Aorta (tissue), 5 donors: ENCODE measurements around the gene CAPN3. TPM values are rescaled to one million over a fixed set of nuclear protein-coding genes. Genes with fewer than 3 reads are reported as not detected.

Source experiments
- ATAC-seq: fragments of 200-7000 bp; cut with Tn5 transposase; one replicate; pipeline ENCODE4 v1.9.1; 2022; ENCODE audit warnings: moderate library complexity; ENCODE audit not compliant: low FRiP score
- DNase-seq, 2 donors: peaks; one replicate each; pipeline ENCODE4 v3.0.0-alpha.2; 2020
- H3K27ac ChIP-seq, 2 donors: one replicate each; pipeline ENCODE4 v1.5.1; 2013; ENCODE audit warnings: low read length in 2 of 2, mild to moderate bottlenecking in 2 of 2, moderate library complexity in 2 of 2, control low read depth in 1 of 2, inconsistent platforms in 1 of 2, low read depth in 1 of 2
- H3K27me3 ChIP-seq, 2 donors: one replicate each; pipeline ENCODE4 v1.6.1; 2013; ENCODE audit warnings: control low read depth in 1 of 2, low read length in 1 of 2, mild to moderate bottlenecking in 1 of 2, moderate library complexity in 1 of 2; ENCODE audit not compliant: insufficient read depth in 2 of 2, control insufficient read depth in 1 of 2
- H3K36me3 ChIP-seq, 2 donors: one replicate each; pipeline ENCODE4 v1.6.1; 2013; ENCODE audit warnings: control low read depth in 1 of 2, low read length in 1 of 2, mild to moderate bottlenecking in 1 of 2; ENCODE audit not compliant: insufficient read depth in 2 of 2, control insufficient read depth in 1 of 2
- H3K4me1 ChIP-seq, 2 donors: one replicate each; pipeline ENCODE4 v1.6.1; 2013; ENCODE audit warnings: low read length in 2 of 2, control low read depth in 1 of 2, mild to moderate bottlenecking in 1 of 2, moderate library complexity in 1 of 2; ENCODE audit not compliant: insufficient read depth in 2 of 2, control insufficient read depth in 1 of 2
- H3K4me3 ChIP-seq, 2 donors: one replicate each; pipeline ENCODE4 v1.5.1; 2013; ENCODE audit warnings: low read length in 2 of 2, control low read depth in 1 of 2, mild to moderate bottlenecking in 1 of 2
- H3K9me3 ChIP-seq: one replicate; pipeline ENCODE4 v1.6.1; 2013; ENCODE audit warnings: mild to moderate bottlenecking, low read length; ENCODE audit not compliant: control insufficient read depth
- WGBS, 2 donors: extraction: QIAGEN DNeasy Blood & Tissue Kit; methylation state at CpG; one replicate each; pipeline ENCODE4 v1.1.7; 2013; 5-methylcytosine and 5-hydroxymethylcytosine counted together
- intact Hi-C, 2 donors: fragments of 100-400 bp; cut with DNase I; formaldehyde crosslinking; loops; one replicate each; pipeline versions ENCODE4 v1.14.2 to v1.15.0; 2022
- polyA plus RNA-seq, 2 donors: library from polyadenylated mRNA; stranded (reverse); fragments of 200-250 nt; gene quantifications; one replicate each; pipeline ENCODE4 v1.2.3, GENCODE V29; 2013
- total RNA-seq, 2 donors: library from RNA; stranded (reverse); fragmentation: NEBNext Ultra II Directional; extraction: Animal tissue kit (Norgen Biotek cat#: 25700); gene quantifications; one replicate each; pipeline ENCODE4 v1.2.1, GENCODE V29; 2021
- donor health status: healthy with polysubstance abuse.
- donor health status: Bipolar disorder and iron deficiency.
- donor health status: DM: no; HTN: no; CAD: no.
- donor health status: DM: no; HTN: no; CAD: no.
- donor health status: DM: yes; HTN: yes; CAD: no.

CAPN3 gene
- total and polyA plus RNA-seq, 4 donors = 3.3 to 101 (median 19.0) TPM

GRCh38 chr15:42348083-42348482, 11.2 kb upstream of the CAPN3 start:
- peaks cover 2% of the 10 kb centered on the region for H3K9me3 ChIP-seq
- intact Hi-C loops = no loop called here
- H3K27me3 ChIP-seq = no peaks in the 10 kb centered on the region
- H3K36me3 ChIP-seq = peaks cover 5 to 12% of the 10 kb centered on the region in 2 donors
- WGBS, 2 donors = 92 to 95% methylated on average over 5 of the region's 5 CpGs
- no peak overlapping the region for H3K4me3 ChIP-seq
- no peak for ATAC-seq
- H3K27ac ChIP-seq = no peak overlapping the region
- no peaks in the 10 kb centered on the region for H3K4me1 ChIP-seq
- DNase-seq = no peak

GRCh38 chr15:42349186-42349585, 10.1 kb upstream of the CAPN3 start:
- Histone ChIP-seq H3K36me3 (peaks cover 3 to 12% of the 10 kb centered on the region in 2 donors), H3K4me1 (no peaks in the 10 kb centered on the region), H3K27me3 (no peaks in the 10 kb centered on the region), H3K27ac (no peak overlapping the region), H3K9me3 (peaks cover 2% of the 10 kb centered on the region), H3K4me3 (no peak overlapping the region)
- intact Hi-C loops = no loop called here
- 86 to 87% methylated on average over 2 of the region's 2 CpGs for WGBS, 2 donors
- DNase-seq (no peak), ATAC-seq (no peak)

- no peak overlapping the region for H3K27ac ChIP-seq
- 87% methylated on average over 7 of the region's 7 CpGs for WGBS, 2 donors
- no peaks in the 10 kb centered on the region for H3K4me1 ChIP-seq
- H3K4me3 ChIP-seq = no peak overlapping the region
- ATAC-seq (no peak), DNase-seq (no peak)
- H3K9me3 ChIP-seq = peaks cover 2% of the 10 kb centered on the region
- H3K27me3 ChIP-seq = no peaks in the 10 kb centered on the region
- H3K36me3 ChIP-seq = peaks cover 0 to 11% of the 10 kb centered on the region in 2 donors
- intact Hi-C loops = no loop called here
Observed at GRCh38 chr15:42352401-42352800, 6.9 kb upstream of the CAPN3 start.

GRCh38 chr15:42353061-42353460, 6.2 kb upstream of the CAPN3 start:
- Histone ChIP-seq H3K27me3 (no peaks in the 10 kb centered on the region), H3K27ac (no peak overlapping the region), H3K36me3 (peaks cover 0 to 11% of the 10 kb centered on the region in 2 donors), H3K9me3 (peaks cover 2% of the 10 kb centered on the region), H3K4me1 (no peaks in the 10 kb centered on the region), H3K4me3 (no peak overlapping the region)
- DNase-seq (no peak), ATAC-seq (no peak)
- 87 to 91% methylated on average over 6 of the region's 6 CpGs for WGBS, 2 donors
- intact Hi-C loops = no loop called here

GRCh38 chr15:42354824-42355223, 4.5 kb upstream of the CAPN3 start:
- H3K4me3 ChIP-seq = no peak overlapping the region
- ATAC-seq (no peak), DNase-seq (no peak)
- H3K9me3 ChIP-seq = peaks cover 2% of the 10 kb centered on the region
- no peaks in the 10 kb centered on the region for H3K27me3 ChIP-seq
- 60 to 71% methylated on average over 2 of the region's 2 CpGs for WGBS, 2 donors
- H3K36me3 ChIP-seq = peaks cover 0 to 9% of the 10 kb centered on the region in 2 donors
- intact Hi-C loops = no loop called here
- H3K4me1 ChIP-seq = no peaks in the 10 kb centered on the region
- no peak overlapping the region for H3K27ac ChIP-seq

GRCh38 chr15:42355291-42355690, 4.0 kb upstream of the CAPN3 start:
- Histone ChIP-seq H3K4me1 (no peaks in the 10 kb centered on the region), H3K27ac (no peak overlapping the region), H3K27me3 (no peaks in the 10 kb centered on the region), H3K36me3 (peaks cover 0 to 9% of the 10 kb centered on the region in 2 donors), H3K9me3 (peaks cover 2% of the 10 kb centered on the region), H3K4me3 (no peak overlapping the region)
- DNase-seq (no peak), ATAC-seq (no peak)
- intact Hi-C loops = no loop called here
- WGBS, 2 donors = 94% methylated on average over 6 of the region's 6 CpGs

GRCh38 chr15:42356851-42357250, 2.5 kb upstream of the CAPN3 start:
- 81 to 82% methylated on average over 5 of the region's 5 CpGs for WGBS, 2 donors
- no peak for ATAC-seq
- intact Hi-C loops = no loop called here
- no peaks in the 10 kb centered on the region for H3K27me3 ChIP-seq
- no peaks in the 10 kb centered on the region for H3K4me1 ChIP-seq
- H3K4me3 ChIP-seq = no peak overlapping the region
- peaks cover 0 to 6% of the 10 kb centered on the region in 2 donors for H3K36me3 ChIP-seq
- H3K9me3 ChIP-seq = peaks cover 2% of the 10 kb centered on the region
- DNase-seq = no peak
- no peak overlapping the region for H3K27ac ChIP-seq

GRCh38 chr15:42358141-42358540, 1.2 kb upstream of the CAPN3 start:
- DNase-seq = no peak
- intact Hi-C loops = no loop called here
- Histone ChIP-seq H3K4me3 (no peak overlapping the region), H3K27me3 (no peaks in the 10 kb centered on the region), H3K4me1 (no peaks in the 10 kb centered on the region), H3K9me3 (no peaks in the 10 kb centered on the region), H3K27ac (no peak overlapping the region), H3K36me3 (peaks cover 0 to 2% of the 10 kb centered on the region in 2 donors)
- no peak for ATAC-seq
- WGBS, 2 donors = 88 to 92% methylated on average over 2 of the region's 2 CpGs

- no peak for DNase-seq
- no peak overlapping the region for H3K27ac ChIP-seq
- H3K4me1 ChIP-seq = no peaks in the 10 kb centered on the region
- no peak for ATAC-seq
- intact Hi-C loops = no loop called here
- H3K4me3 ChIP-seq = no peak overlapping the region
- H3K36me3 ChIP-seq = peaks cover 0 to 2% of the 10 kb centered on the region in 2 donors
- H3K9me3 ChIP-seq = no peaks in the 10 kb centered on the region
- WGBS, 2 donors = 74 to 78% methylated on average over 7 of the region's 7 CpGs
- no peaks in the 10 kb centered on the region for H3K27me3 ChIP-seq
Observed at GRCh38 chr15:42359985-42360384, 684 bp downstream of the CAPN3 start.
